ENCODE measurements around the gene TBL1Y.
"Not testable (repeated sequence)": the region's sequence is repeated elsewhere in the genome, so short reads cannot be mapped to it uniquely, and the experiment has no call there.

Gene TBL1Y

GRCh38 chrY:6910372-6911252, at the start of gene TBL1Y:
Gene TBL1Y (plus strand): TSS chrY:6910697. CDS start chrY:7025085, 114,388 bp downstream.
- peak in 1 of 2 donors; percentile 7 for DNase-seq

GRCh38 chrY:6894496-6894895, 16.0 kb upstream of the TBL1Y start:
- no peak for DNase-seq

GRCh38 chrY:6895236-6895635, 15.3 kb upstream of the TBL1Y start:
- DNase-seq: no peak

- not testable (repeated sequence) for DNase-seq
These were observed 8.4 kb upstream of the TBL1Y start for GRCh38 chrY:6902116-6902515.

- no peak for DNase-seq
These were observed 2.9 kb upstream of the TBL1Y start for GRCh38 chrY:6907591-6907990.

GRCh38 chrY:6908021-6908420, 2.5 kb upstream of the TBL1Y start:
- not testable (repeated sequence) for DNase-seq

GRCh38 chrY:6909118-6909521, 1.4 kb upstream of the TBL1Y start:
- no peak for DNase-seq

- peak in 1 of 2 donors; percentile 1 for DNase-seq
These were observed 641 bp upstream of the TBL1Y start for GRCh38 chrY:6909856-6910255.

- DNase-seq: peak in 1 of 2 donors; percentile 0
These were observed 870 bp downstream of the TBL1Y start, which contains the start of gene AMELY for GRCh38 chrY:6911253-6911881. Gene AMELY (minus strand): TSS chrY:6911752. CDS start chrY:6872608, 39,144 bp downstream.

- DNase-seq: no peak
These were observed 2.9 kb downstream of the TBL1Y start for GRCh38 chrY:6913362-6913761.

GRCh38 chrY:6921061-6921460, 10.6 kb downstream of the TBL1Y start:
- DNase-seq: no peak

- no peak for DNase-seq
These were observed 17.8 kb downstream of the TBL1Y start for GRCh38 chrY:6928265-6928664.

- no peak for DNase-seq
These were observed 18.7 kb downstream of the TBL1Y start for GRCh38 chrY:6929237-6929636.

- DNase-seq: no peak
These were observed 21.4 kb downstream of the TBL1Y start for GRCh38 chrY:6931779-6932396.

- DNase-seq: no peak
These were observed 25.0 kb downstream of the TBL1Y start for GRCh38 chrY:6935497-6935896.

- no peak for DNase-seq
These were observed 37.2 kb downstream of the TBL1Y start for GRCh38 chrY:6947695-6948094.

- DNase-seq: no peak
These were observed 37.9 kb downstream of the TBL1Y start for GRCh38 chrY:6948378-6948777.

- DNase-seq: no peak
These were observed 39.5 kb downstream of the TBL1Y start for GRCh38 chrY:6949947-6950346.

- peak; percentile 2 to 17 for DNase-seq
These were observed 54.2 kb downstream of the TBL1Y start for GRCh38 chrY:6964732-6965131.

GRCh38 chrY:6966521-6966920, 56.0 kb downstream of the TBL1Y start:
- DNase-seq: no peak

GRCh38 chrY:6967736-6968135, 57.2 kb downstream of the TBL1Y start:
- no peak for DNase-seq

- no peak for DNase-seq
These were observed 57.7 kb downstream of the TBL1Y start for GRCh38 chrY:6968191-6968590.

- no peak for DNase-seq
These were observed 61.9 kb downstream of the TBL1Y start for GRCh38 chrY:6972271-6972887.
